GM12878 (cell line): ENCODE measurements around the gene CDC42BPA.

ENCODE experiments used
- CTCF ChIP-seq, 3 experiments: IDR thresholded peaks in 2 of 3; conservative IDR thresholded peaks in 1 of 3; 2 replicates each; pipeline ENCODE4 v1.5.1; 2011; ENCODE audit warnings: low read depth in 3 of 3, low read length in 3 of 3, mild to moderate bottlenecking in 3 of 3, control low read depth in 2 of 3, moderate library complexity in 2 of 3, inconsistent platforms in 1 of 3, mixed read lengths in 1 of 3; ENCODE audit not compliant: control insufficient read depth in 2 of 3, insufficient read depth in 1 of 3; ENCODE audit errors: extremely low read depth in 1 of 3
- EP300 ChIP-seq, 2 experiments: fragments of 150-350 bp in 1 of 2; IDR thresholded peaks; 2 replicates each; pipeline ENCODE4 v1.6.1; 2011 to 2012; ENCODE audit warnings: low read depth in 2 of 2, low read length in 2 of 2, borderline replicate concordance in 1 of 2, improper control_type of control experiment in 1 of 2, inconsistent platforms in 1 of 2; ENCODE audit not compliant: control insufficient read depth in 1 of 2
- LARP7 ChIP-seq: fragments of 450-650 bp; IDR thresholded peaks from 2 replicates; pipeline ENCODE4 v1.6.1; 2017; ENCODE audit warnings: mild to moderate bottlenecking
- NKRF ChIP-seq: fragments of 450-650 bp; conservative IDR thresholded peaks from 2 replicates; pipeline ENCODE4 v1.6.1; 2017; ENCODE audit warnings: mild to moderate bottlenecking, moderate library complexity
- NR2C1 ChIP-seq: fragments of 450-650 bp; IDR thresholded peaks from 2 replicates; pipeline ENCODE4 v1.6.1; 2017; ENCODE audit warnings: antibody characterized with exemption, mild to moderate bottlenecking, moderate library complexity
- POLR2A ChIP-seq: IDR thresholded peaks from 2 replicates; pipeline ENCODE4 v1.6.1; 2011; ENCODE audit warnings: low read depth, mild to moderate bottlenecking, low read length
- TF ChIP-seq, protein P1 (sequence below): fragments of 450-650 bp; IDR thresholded peaks from 2 replicates; pipeline ENCODE4 v1.6.1; 2017; ENCODE audit warnings: mild to moderate bottlenecking, low read depth, inconsistent platforms; ENCODE audit not compliant: poor library complexity, severe bottlenecking
- TF ChIP-seq, protein P2 (sequence below): fragments of 450-650 bp; IDR thresholded peaks from 2 replicates; pipeline ENCODE4 v1.6.1; 2017; ENCODE audit warnings: mild to moderate bottlenecking
- TF ChIP-seq, protein P3 (sequence below): IDR thresholded peaks from 2 replicates; pipeline ENCODE4 v1.6.1; 2011; ENCODE audit warnings: low read depth, mild to moderate bottlenecking, low read length, moderate library complexity, borderline replicate concordance; ENCODE audit errors: extremely low read depth

- no peak for TF ChIP-seq LARP7
- no peak for TF ChIP-seq CTCF (IDR thresholded peaks at IDR 0.05 in 2 of 3, conservative IDR thresholded peaks at IDR 0.05 in 1 of 3; ENCODE audit: control insufficient read depth in 2 of 3, extremely low read depth in 1 of 3, insufficient read depth in 1 of 3, low read depth in 3 of 3, low read length in 3 of 3)
- no peak for TF ChIP-seq EP300 (IDR thresholded peaks at IDR 0.05; ENCODE audit: borderline replicate concordance in 1 of 2, control insufficient read depth in 1 of 2, low read depth in 2 of 2, low read length in 2 of 2)
- TF ChIP-seq NKRF: no peak
- TF ChIP-seq NR2C1: no peak
- TF ChIP-seq, protein P1, sequence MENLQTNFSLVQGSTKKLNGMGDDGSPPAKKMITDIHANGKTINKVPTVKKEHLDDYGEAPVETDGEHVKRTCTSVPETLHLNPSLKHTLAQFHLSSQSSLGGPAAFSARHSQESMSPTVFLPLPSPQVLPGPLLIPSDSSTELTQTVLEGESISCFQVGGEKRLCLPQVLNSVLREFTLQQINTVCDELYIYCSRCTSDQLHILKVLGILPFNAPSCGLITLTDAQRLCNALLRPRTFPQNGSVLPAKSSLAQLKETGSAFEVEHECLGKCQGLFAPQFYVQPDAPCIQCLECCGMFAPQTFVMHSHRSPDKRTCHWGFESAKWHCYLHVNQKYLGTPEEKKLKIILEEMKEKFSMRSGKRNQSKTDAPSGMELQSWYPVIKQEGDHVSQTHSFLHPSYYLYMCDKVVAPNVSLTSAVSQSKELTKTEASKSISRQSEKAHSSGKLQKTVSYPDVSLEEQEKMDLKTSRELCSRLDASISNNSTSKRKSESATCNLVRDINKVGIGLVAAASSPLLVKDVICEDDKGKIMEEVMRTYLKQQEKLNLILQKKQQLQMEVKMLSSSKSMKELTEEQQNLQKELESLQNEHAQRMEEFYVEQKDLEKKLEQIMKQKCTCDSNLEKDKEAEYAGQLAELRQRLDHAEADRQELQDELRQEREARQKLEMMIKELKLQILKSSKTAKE: no peak
- TF ChIP-seq, protein P2, sequence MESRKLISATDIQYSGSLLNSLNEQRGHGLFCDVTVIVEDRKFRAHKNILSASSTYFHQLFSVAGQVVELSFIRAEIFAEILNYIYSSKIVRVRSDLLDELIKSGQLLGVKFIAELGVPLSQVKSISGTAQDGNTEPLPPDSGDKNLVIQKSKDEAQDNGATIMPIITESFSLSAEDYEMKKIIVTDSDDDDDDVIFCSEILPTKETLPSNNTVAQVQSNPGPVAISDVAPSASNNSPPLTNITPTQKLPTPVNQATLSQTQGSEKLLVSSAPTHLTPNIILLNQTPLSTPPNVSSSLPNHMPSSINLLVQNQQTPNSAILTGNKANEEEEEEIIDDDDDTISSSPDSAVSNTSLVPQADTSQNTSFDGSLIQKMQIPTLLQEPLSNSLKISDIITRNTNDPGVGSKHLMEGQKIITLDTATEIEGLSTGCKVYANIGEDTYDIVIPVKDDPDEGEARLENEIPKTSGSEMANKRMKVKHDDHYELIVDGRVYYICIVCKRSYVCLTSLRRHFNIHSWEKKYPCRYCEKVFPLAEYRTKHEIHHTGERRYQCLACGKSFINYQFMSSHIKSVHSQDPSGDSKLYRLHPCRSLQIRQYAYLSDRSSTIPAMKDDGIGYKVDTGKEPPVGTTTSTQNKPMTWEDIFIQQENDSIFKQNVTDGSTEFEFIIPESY: no peak
- no peak for TF ChIP-seq POLR2A
- TF ChIP-seq, protein P3, sequence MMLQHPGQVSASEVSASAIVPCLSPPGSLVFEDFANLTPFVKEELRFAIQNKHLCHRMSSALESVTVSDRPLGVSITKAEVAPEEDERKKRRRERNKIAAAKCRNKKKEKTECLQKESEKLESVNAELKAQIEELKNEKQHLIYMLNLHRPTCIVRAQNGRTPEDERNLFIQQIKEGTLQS: no peak
Observed at GRCh38 chr1:227321035-227321434, 2.7 kb upstream of the CDC42BPA start.
